Urinary bladder (tissue), 4 donors: ENCODE measurements around the gene AIF1. TPM values are rescaled to one million over a fixed set of nuclear protein-coding genes. Genes with fewer than 3 reads are reported as not detected.

Experiments used
- DNase-seq: peaks from one replicate; pipeline ENCODE4 v3.0.0-alpha.2; 2015; ENCODE audit errors: extremely low spot score
- H3K27ac ChIP-seq: one replicate; pipeline ENCODE4 v1.5.1; 2013; ENCODE audit warnings: low read depth, mild to moderate bottlenecking, moderate library complexity
- H3K36me3 ChIP-seq: one replicate; pipeline ENCODE4 v1.6.1; 2013; ENCODE audit warnings: mild to moderate bottlenecking, moderate library complexity; ENCODE audit not compliant: insufficient read depth
- H3K4me1 ChIP-seq: one replicate; pipeline ENCODE4 v1.6.1; 2013; ENCODE audit warnings: mild to moderate bottlenecking, moderate library complexity; ENCODE audit not compliant: insufficient read depth
- H3K4me3 ChIP-seq: one replicate; pipeline ENCODE4 v1.5.1; 2013; ENCODE audit warnings: low read depth, low read length
- WGBS: extraction: QIAGEN DNeasy Blood & Tissue Kit; methylation state at CpG from one replicate; pipeline ENCODE4 v1.1.7; 2013; 5-methylcytosine and 5-hydroxymethylcytosine counted together
- polyA plus RNA-seq: library from polyadenylated mRNA; stranded (reverse); fragments of 200-250 nt; gene quantifications from one replicate; pipeline ENCODE4 v1.2.3, GENCODE V29; 2013
- small RNA-seq: library from RNA; depleted of rRNA; stranded (forward); fragments of <200 nt; gene quantifications from one replicate; pipeline ENCODE3, GENCODE V24; 2014
- total RNA-seq: library from RNA; depleted of rRNA; stranded (reverse); fragments of >200 nt; gene quantifications from one replicate; pipeline ENCODE4 v1.2.3, GENCODE V29; 2014
- donor health status: healthy with polysubstance abuse.
- donor health status: healthy.

The AIF1 gene
- total and polyA plus RNA-seq, 2 donors: 41.7 to 42.6 TPM

- H3K36me3 ChIP-seq: peaks cover 1% of the 10 kb centered on the region
- DNase-seq: no peak
- H3K27ac ChIP-seq: peak overlapping the region; percentile 92
- WGBS: 10% methylated on average over 17 of the region's 17 CpGs
- H3K4me3 ChIP-seq: peak overlapping the region; percentile 80
- H3K4me1 ChIP-seq: peaks cover 3% of the 10 kb centered on the region
Observed at GRCh38 chr6:31663961-31664789, 49.1 kb downstream of the AIF1 start.

- Histone ChIP-seq H3K4me1 (no peaks in the 10 kb centered on the region), H3K27ac (peak within 1 kb of the TSS; percentile 92), H3K36me3 (peaks cover 6% of the 10 kb centered on the region), H3K4me3 (peak within 1 kb of the TSS; percentile 80)
- under 1% methylated on average over 39 of the region's 39 CpGs for WGBS
- DNase-seq: peak; percentile 92
Observed at GRCh38 chr6:31664790-31665500, 49.9 kb downstream of the AIF1 start, which contains the start of gene GPANK1. GPANK1 (minus strand) TSS chr6:31664997; CDS start chr6:31664478, 519 bp downstream.

GRCh38 chr6:31665501-31666336 lies 50.7 kb downstream of the AIF1 start, which contains the start of gene CSNK2B:
CSNK2B (plus strand) TSS chr6:31666080; CDS start chr6:31666832, 752 bp downstream.
- under 1% methylated on average over 63 of the region's 63 CpGs for WGBS
- no peaks in the 10 kb centered on the region for H3K4me1 ChIP-seq
- H3K27ac ChIP-seq: peak within 1 kb of the TSS; percentile 92
- peak within 1 kb of the TSS; percentile 80 for H3K4me3 ChIP-seq
- DNase-seq: peak; percentile 97
- peaks cover 7% of the 10 kb centered on the region for H3K36me3 ChIP-seq

- WGBS: 4% methylated on average over 15 of the region's 15 CpGs
- no peaks in the 10 kb centered on the region for H3K4me1 ChIP-seq
- DNase-seq: no peak
- H3K4me3 ChIP-seq: peak overlapping the region; percentile 80
- H3K27ac ChIP-seq: peak overlapping the region; percentile 87
- H3K36me3 ChIP-seq: peaks cover 8% of the 10 kb centered on the region
Observed at GRCh38 chr6:31666337-31666965, 51.4 kb downstream of the AIF1 start.

Small RNA genes within 50 kb of the gene (small RNA-seq; reads per million reads assigned to genes)
- gene MIR6832 (not detected), gene RF00019 (not detected), gene SNORA38 (2.4 reads per million, percentile 88 among the genes with 10 or more reads in this experiment), gene UQCRHP1 (not detected)

Other genes with a start within 250 kb of the AIF1 start
Only the 30 nearest of the 35 such genes appear.
- gene MICB, start 117.1 kb upstream of the AIF1 start, total RNA-seq: 1.6 TPM
- 1.6 TPM for gene MICB, start 117.1 kb upstream of the AIF1 start, polyA plus RNA-seq
- not detected for gene MCCD1, start 86.3 kb upstream of the AIF1 start, total RNA-seq
- gene MCCD1, start 86.3 kb upstream of the AIF1 start, polyA plus RNA-seq: not detected
- gene DDX39B, start 73.2 kb upstream of the AIF1 start, total RNA-seq: 271 TPM
- gene DDX39B, start 73.2 kb upstream of the AIF1 start, polyA plus RNA-seq: 285 TPM
- 3.3 TPM for gene ATP6V1G2, start 68.6 kb upstream of the AIF1 start, total RNA-seq
- gene ATP6V1G2, start 68.6 kb upstream of the AIF1 start, polyA plus RNA-seq: 3.8 TPM
- gene NFKBIL1, start 67.6 kb upstream of the AIF1 start, total RNA-seq: 12.1 TPM
- gene NFKBIL1, start 67.6 kb upstream of the AIF1 start, polyA plus RNA-seq: 36.9 TPM
- not detected for gene LTA, start 42.9 kb upstream of the AIF1 start, total RNA-seq
- 0.06 TPM for gene LTA, start 42.9 kb upstream of the AIF1 start, polyA plus RNA-seq
- not detected for gene TNF, start 39.7 kb upstream of the AIF1 start, total RNA-seq
- 0.29 TPM for gene TNF, start 39.7 kb upstream of the AIF1 start, polyA plus RNA-seq
- 2.1 TPM for gene LTB, start 32.8 kb upstream of the AIF1 start, total RNA-seq
- gene LTB, start 32.8 kb upstream of the AIF1 start, polyA plus RNA-seq: 1.4 TPM
- gene LST1, start 29.0 kb upstream of the AIF1 start, total RNA-seq: 4.2 TPM
- 10.6 TPM for gene LST1, start 29.0 kb upstream of the AIF1 start, polyA plus RNA-seq
- not detected for gene NCR3, start 22.2 kb upstream of the AIF1 start, total RNA-seq
- 0.20 TPM for gene NCR3, start 22.2 kb upstream of the AIF1 start, polyA plus RNA-seq
- 53.7 TPM for gene PRRC2A, start 5.5 kb downstream of the AIF1 start, total RNA-seq
- gene PRRC2A, start 5.5 kb downstream of the AIF1 start, polyA plus RNA-seq: 115 TPM
- gene BAG6, start 37.4 kb downstream of the AIF1 start, total RNA-seq: 73.8 TPM
- 193 TPM for gene BAG6, start 37.4 kb downstream of the AIF1 start, polyA plus RNA-seq
- gene APOM, start 40.7 kb downstream of the AIF1 start, total RNA-seq: 0.69 TPM
- 3.6 TPM for gene APOM, start 40.7 kb downstream of the AIF1 start, polyA plus RNA-seq
- gene C6orf47, start 45.5 kb downstream of the AIF1 start, total RNA-seq: 17.6 TPM
- 29.7 TPM for gene C6orf47, start 45.5 kb downstream of the AIF1 start, polyA plus RNA-seq
- 10.0 TPM for gene GPANK1, start 49.8 kb downstream of the AIF1 start, total RNA-seq
- gene GPANK1, start 49.8 kb downstream of the AIF1 start, polyA plus RNA-seq: 20.9 TPM
- gene CSNK2B, start 50.8 kb downstream of the AIF1 start, total RNA-seq: 44.3 TPM
- gene CSNK2B, start 50.8 kb downstream of the AIF1 start, polyA plus RNA-seq: 151 TPM
- 6.0 TPM for gene LY6G5B, start 54.7 kb downstream of the AIF1 start, total RNA-seq
- gene LY6G5B, start 54.7 kb downstream of the AIF1 start, polyA plus RNA-seq: 7.2 TPM
- 0.37 TPM for gene LY6G5C, start 65.8 kb downstream of the AIF1 start, total RNA-seq
- 4.0 TPM for gene LY6G5C, start 65.8 kb downstream of the AIF1 start, polyA plus RNA-seq
- gene ABHD16A, start 88.1 kb downstream of the AIF1 start, total RNA-seq: 42.6 TPM
- 56.4 TPM for gene ABHD16A, start 88.1 kb downstream of the AIF1 start, polyA plus RNA-seq
- gene LY6G6F, start 91.6 kb downstream of the AIF1 start, total RNA-seq: not detected
- not detected for gene LY6G6F, start 91.6 kb downstream of the AIF1 start, polyA plus RNA-seq
- gene LY6G6D, start 100.1 kb downstream of the AIF1 start, total RNA-seq: 3.1 TPM
- 1.7 TPM for gene LY6G6D, start 100.1 kb downstream of the AIF1 start, polyA plus RNA-seq
- not detected for gene LY6G6C, start 106.5 kb downstream of the AIF1 start, total RNA-seq
- gene LY6G6C, start 106.5 kb downstream of the AIF1 start, polyA plus RNA-seq: not detected
- gene MPIG6B, start 108.1 kb downstream of the AIF1 start, total RNA-seq: 0.32 TPM
- 0.62 TPM for gene MPIG6B, start 108.1 kb downstream of the AIF1 start, polyA plus RNA-seq
- gene DDAH2, start 114.1 kb downstream of the AIF1 start, total RNA-seq: 81.6 TPM
- 115 TPM for gene DDAH2, start 114.1 kb downstream of the AIF1 start, polyA plus RNA-seq
- gene CLIC1, start 121.3 kb downstream of the AIF1 start, total RNA-seq: 200 TPM
- gene CLIC1, start 121.3 kb downstream of the AIF1 start, polyA plus RNA-seq: 303 TPM
- 14.8 TPM for gene MSH5, start 124.8 kb downstream of the AIF1 start, total RNA-seq
- 2.9 TPM for gene MSH5, start 124.8 kb downstream of the AIF1 start, polyA plus RNA-seq
- 0.90 TPM for gene SAPCD1, start 147.4 kb downstream of the AIF1 start, total RNA-seq
- 1.3 TPM for gene SAPCD1, start 147.4 kb downstream of the AIF1 start, polyA plus RNA-seq
- gene VWA7, start 162.1 kb downstream of the AIF1 start, total RNA-seq: 0.42 TPM
- 0.39 TPM for gene VWA7, start 162.1 kb downstream of the AIF1 start, polyA plus RNA-seq
- 16.7 TPM for gene VARS1, start 180.5 kb downstream of the AIF1 start, total RNA-seq
- gene VARS1, start 180.5 kb downstream of the AIF1 start, polyA plus RNA-seq: 34.4 TPM
- gene LSM2, start 191.7 kb downstream of the AIF1 start, total RNA-seq: 22.5 TPM
- 69.4 TPM for gene LSM2, start 191.7 kb downstream of the AIF1 start, polyA plus RNA-seq